ENCODE measurements around the gene MAGOHB. TPM values are rescaled to one million over a fixed set of nuclear protein-coding genes. Genes with fewer than 3 reads are reported as not detected.

MAGOHB gene
- total RNA-seq, 1 experiment from 2014 or later: 64.5 TPM

DNA sequence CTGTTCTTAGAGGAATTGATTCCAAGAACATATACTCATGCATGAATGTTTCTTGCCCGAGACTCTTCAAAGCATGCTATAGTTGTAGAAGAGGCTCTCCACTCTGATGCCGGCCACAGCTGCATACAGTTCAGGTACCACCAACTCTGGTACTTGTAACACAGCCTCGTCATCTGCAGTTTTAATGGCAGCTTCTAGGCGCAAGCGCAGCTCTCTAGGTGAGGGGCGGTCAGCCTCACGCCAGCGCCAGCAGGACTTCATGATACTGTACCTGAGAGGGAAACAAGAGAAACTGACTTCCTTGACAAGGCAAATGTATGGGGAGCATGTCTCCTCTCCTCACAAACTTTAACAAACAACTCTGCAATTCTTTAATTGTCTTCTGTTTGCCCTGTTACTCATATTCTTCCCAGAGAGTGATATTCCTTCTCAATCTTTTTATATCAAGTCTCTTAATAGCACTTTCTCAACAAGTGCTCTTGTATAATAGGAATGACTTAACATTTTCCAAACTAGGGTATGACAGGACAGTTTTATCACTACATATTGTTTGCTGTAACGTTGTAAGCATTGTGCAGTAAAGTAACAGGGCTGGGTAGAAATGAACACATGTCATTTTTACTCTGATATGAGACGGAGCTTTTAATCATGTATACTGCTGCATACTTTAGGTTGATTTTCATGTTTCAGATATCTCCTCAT, 6.8 kb upstream of the MAGOHB start:
- Histone ChIP-seq H3K4me1 (ENCODE audit: insufficient read depth, low read length) (no peaks in the 10 kb centered on the region), H3K56ac (ENCODE audit: insufficient read length, low read depth, low read length) (no peak overlapping the region), H3K79me1 (ENCODE audit: insufficient read depth, low read depth, low read length, poor library complexity, severe bottlenecking) (no peaks in the 10 kb centered on the region), H4K91ac (ENCODE audit: insufficient read length, low read depth, low read length) (no peak overlapping the region), H3K27ac (ENCODE audit: insufficient read length, low read depth, low read length) (no peak overlapping the region), H4K20me1 (ENCODE audit: control insufficient read depth, insufficient read depth, insufficient read length) (no peaks in the 10 kb centered on the region), H3K23ac (ENCODE audit: insufficient read length, low read depth, low read length) (no peak overlapping the region), H2AFZ (ENCODE audit: low read length) (no peak overlapping the region), H3K18ac (ENCODE audit: insufficient read length, low read depth, low read length) (no peak overlapping the region), H2BK20ac (ENCODE audit: low read depth, low read length, poor library complexity, severe bottlenecking) (no peak overlapping the region), H2AK5ac (ENCODE audit: insufficient read length, low read length) (no peak overlapping the region), H2BK12ac (ENCODE audit: insufficient read length, low read depth, low read length) (no peak overlapping the region), H3K9me3 (ENCODE audit: control insufficient read depth, low read depth, low read length) (no peaks in the 10 kb centered on the region), H3K4ac (ENCODE audit: low read depth, low read length) (no peak overlapping the region), H3K23me2 (ENCODE audit: insufficient read length, low read depth, low read length, poor library complexity, severe bottlenecking) (no peaks in the 10 kb centered on the region), H3K9ac (ENCODE audit: extremely low read depth, insufficient read length, low read length) (no peak overlapping the region), H3K79me2 (ENCODE audit: insufficient read depth, low read length) (no peaks in the 10 kb centered on the region), H2BK5ac (ENCODE audit: insufficient read length, low read length) (no peak overlapping the region), H4K8ac (replicated peaks; ENCODE audit: insufficient read length, low read depth, low read length) (no peak overlapping the region), H4K5ac (ENCODE audit: insufficient read length, low read depth, low read length) (no peak overlapping the region), H2BK120ac (ENCODE audit: low read depth, low read length, poor library complexity, severe bottlenecking) (no peak overlapping the region), H2BK15ac (ENCODE audit: low read depth, low read length) (no peak overlapping the region), H3K27me3 (ENCODE audit: insufficient read depth, low read length) (no peaks in the 10 kb centered on the region), H3K4me2 (ENCODE audit: insufficient read depth, insufficient read length, low read length) (no peak overlapping the region), H3K14ac (ENCODE audit: insufficient read depth, low read length) (no peak overlapping the region), H3T11ph (ENCODE audit: low read length) (no peak overlapping the region)
- DNase-seq: no peak
- Mint-ChIP-seq H3K36me3 (ENCODE audit: insufficient read depth in 1 of 3, low read depth in 3 of 3) (peaks cover 0 to 3% (median 0%) of the 10 kb centered on the region in 3 experiments; a peak in 3 of 7 replicates), H3K4me3 (no peak overlapping the region), H3K27ac (no peak overlapping the region), H3K27me3 (ENCODE audit: low read depth) (no peaks in the 10 kb centered on the region), H3K9me3 (no peaks in the 10 kb centered on the region; a peak in 1 of 5 replicates), H3K4me1 (no peaks in the 10 kb centered on the region)
- WGBS (ENCODE audit: extremely low coverage, insufficient read length, low lambda C conversion rate): no CpG with 5 or more reads among the region's 10 CpGs
- TF ChIP-seq CTCF (conservative IDR thresholded peaks at IDR 0.05): no peak
